Measurements from ENCODE around the gene SLC2A6.

SLC2A6 gene

GRCh38 chr9:133516256-133516960 lies 37.5 kb upstream of the SLC2A6 start:
- no peak overlapping the region for H3K4me3 ChIP-seq (ENCODE audit: low read depth, low read length)
- TF ChIP-seq MYC (IDR thresholded peaks at IDR 0.05; ENCODE audit: low read depth, low read length): no peak
- TF ChIP-seq CTCF (IDR thresholded peaks at IDR 0.05; ENCODE audit: low read depth, low read length): no peak
- TF ChIP-seq POLR2A (IDR thresholded peaks at IDR 0.05; ENCODE audit: extremely low read depth, insufficient read length): no peak
- TF ChIP-seq MAX (IDR thresholded peaks at IDR 0.05; ENCODE audit: low read depth, low read length): no peak
- no peak for DNase-seq (ENCODE audit: low read depth)

GRCh38 chr9:133515615-133516255 lies 36.8 kb upstream of the SLC2A6 start:
- TF ChIP-seq MYC (IDR thresholded peaks at IDR 0.05; ENCODE audit: low read depth, low read length) (no peak), CTCF (IDR thresholded peaks at IDR 0.05; ENCODE audit: low read depth, low read length) (no peak), MAX (IDR thresholded peaks at IDR 0.05; ENCODE audit: low read depth, low read length) (no peak), POLR2A (IDR thresholded peaks at IDR 0.05; ENCODE audit: extremely low read depth, insufficient read length) (no peak)
- no peak overlapping the region for H3K4me3 ChIP-seq (ENCODE audit: low read depth, low read length)
- no peak for DNase-seq (ENCODE audit: low read depth)

- DNase-seq (ENCODE audit: low read depth): no peak
- TF ChIP-seq CTCF (IDR thresholded peaks at IDR 0.05; ENCODE audit: low read depth, low read length) (no peak), MYC (IDR thresholded peaks at IDR 0.05; ENCODE audit: low read depth, low read length) (no peak), POLR2A (IDR thresholded peaks at IDR 0.05; ENCODE audit: extremely low read depth, insufficient read length) (no peak), MAX (IDR thresholded peaks at IDR 0.05; ENCODE audit: low read depth, low read length) (no peak)
- no peak overlapping the region for H3K4me3 ChIP-seq (ENCODE audit: low read depth, low read length)
Observed at GRCh38 chr9:133515240-133515610, 36.3 kb upstream of the SLC2A6 start.

GRCh38 chr9:133514460-133515239 lies 35.8 kb upstream of the SLC2A6 start:
- no peak for DNase-seq (ENCODE audit: low read depth)
- no peak for TF ChIP-seq MYC (IDR thresholded peaks at IDR 0.05; ENCODE audit: low read depth, low read length)
- no peak for TF ChIP-seq POLR2A (IDR thresholded peaks at IDR 0.05; ENCODE audit: extremely low read depth, insufficient read length)
- TF ChIP-seq CTCF (IDR thresholded peaks at IDR 0.05; ENCODE audit: low read depth, low read length): no peak
- TF ChIP-seq MAX (IDR thresholded peaks at IDR 0.05; ENCODE audit: low read depth, low read length): no peak
- no peak overlapping the region for H3K4me3 ChIP-seq (ENCODE audit: low read depth, low read length)

- no peak overlapping the region for H3K4me3 ChIP-seq (ENCODE audit: low read depth, low read length)
- no peak for TF ChIP-seq MYC (IDR thresholded peaks at IDR 0.05; ENCODE audit: low read depth, low read length)
- TF ChIP-seq CTCF (IDR thresholded peaks at IDR 0.05; ENCODE audit: low read depth, low read length): no peak
- no peak for TF ChIP-seq POLR2A (IDR thresholded peaks at IDR 0.05; ENCODE audit: extremely low read depth, insufficient read length)
- no peak for TF ChIP-seq MAX (IDR thresholded peaks at IDR 0.05; ENCODE audit: low read depth, low read length)
- DNase-seq (ENCODE audit: low read depth): no peak
Observed at GRCh38 chr9:133513214-133514100, 34.6 kb upstream of the SLC2A6 start.
